Measurements from ENCODE around the gene CYB5R2.

CYB5R2 gene

DNA sequence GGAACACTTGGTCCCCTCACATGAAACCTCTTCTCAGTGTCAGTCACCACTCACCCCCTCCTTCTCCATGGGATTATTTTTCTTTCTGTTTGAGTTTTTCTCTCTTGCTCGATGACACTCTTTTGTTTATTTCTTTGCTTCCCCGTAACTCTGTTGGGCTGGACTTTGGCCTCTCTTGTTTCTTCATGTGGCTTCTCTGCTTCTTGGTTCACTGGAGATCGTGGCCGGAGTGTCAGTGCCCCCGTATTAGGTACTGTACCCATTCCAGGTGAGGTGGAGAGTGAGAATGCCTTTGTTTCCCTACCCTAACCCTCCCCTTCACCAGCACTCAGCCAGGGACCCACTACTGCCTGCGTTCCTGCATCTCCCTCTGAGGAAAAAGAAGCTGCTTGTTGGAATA lies 32.5 kb downstream of the CYB5R2 start:
- no peak overlapping the region for H3K27ac ChIP-seq
- H3K27me3 ChIP-seq (replicated peaks): no peaks in the 10 kb centered on the region
- no peaks in the 10 kb centered on the region for H3K36me3 ChIP-seq (replicated peaks)
- TF ChIP-seq, protein P1, sequence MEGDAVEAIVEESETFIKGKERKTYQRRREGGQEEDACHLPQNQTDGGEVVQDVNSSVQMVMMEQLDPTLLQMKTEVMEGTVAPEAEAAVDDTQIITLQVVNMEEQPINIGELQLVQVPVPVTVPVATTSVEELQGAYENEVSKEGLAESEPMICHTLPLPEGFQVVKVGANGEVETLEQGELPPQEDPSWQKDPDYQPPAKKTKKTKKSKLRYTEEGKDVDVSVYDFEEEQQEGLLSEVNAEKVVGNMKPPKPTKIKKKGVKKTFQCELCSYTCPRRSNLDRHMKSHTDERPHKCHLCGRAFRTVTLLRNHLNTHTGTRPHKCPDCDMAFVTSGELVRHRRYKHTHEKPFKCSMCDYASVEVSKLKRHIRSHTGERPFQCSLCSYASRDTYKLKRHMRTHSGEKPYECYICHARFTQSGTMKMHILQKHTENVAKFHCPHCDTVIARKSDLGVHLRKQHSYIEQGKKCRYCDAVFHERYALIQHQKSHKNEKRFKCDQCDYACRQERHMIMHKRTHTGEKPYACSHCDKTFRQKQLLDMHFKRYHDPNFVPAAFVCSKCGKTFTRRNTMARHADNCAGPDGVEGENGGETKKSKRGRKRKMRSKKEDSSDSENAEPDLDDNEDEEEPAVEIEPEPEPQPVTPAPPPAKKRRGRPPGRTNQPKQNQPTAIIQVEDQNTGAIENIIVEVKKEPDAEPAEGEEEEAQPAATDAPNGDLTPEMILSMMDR (IDR thresholded peaks at IDR 0.05; ENCODE audit: low read depth, low read length, missing control alignments): no peak
- in situ Hi-C loops (cut with HindIII; ENCODE audit: low pct_ligation_motif_present, low sequenced_read_pairs): no loop called here
- no peak overlapping the region for H3K4me3 ChIP-seq (ENCODE audit: low read depth, low read length)
- no peak for DNase-seq

DNA sequence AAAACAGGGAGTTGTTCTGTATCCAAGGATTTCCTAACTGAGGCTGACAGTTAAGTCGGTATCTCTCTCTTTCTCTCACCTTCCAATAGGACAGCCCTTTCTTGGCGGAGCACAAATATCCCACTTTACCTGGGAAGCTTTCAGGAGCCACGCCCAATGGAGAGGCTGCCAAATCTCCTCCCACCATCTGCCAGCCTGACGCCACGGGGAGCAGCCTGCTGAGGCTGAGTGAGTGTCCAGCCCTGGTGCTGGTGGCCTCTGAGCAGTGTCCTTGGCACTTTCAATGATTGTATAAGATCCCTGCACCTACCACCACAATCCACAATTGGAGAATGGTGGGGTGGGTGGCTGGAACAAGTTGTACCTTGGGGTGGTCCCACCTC lies 33.7 kb downstream of the CYB5R2 start:
- no peaks in the 10 kb centered on the region for H3K27me3 ChIP-seq (replicated peaks)

DNA sequence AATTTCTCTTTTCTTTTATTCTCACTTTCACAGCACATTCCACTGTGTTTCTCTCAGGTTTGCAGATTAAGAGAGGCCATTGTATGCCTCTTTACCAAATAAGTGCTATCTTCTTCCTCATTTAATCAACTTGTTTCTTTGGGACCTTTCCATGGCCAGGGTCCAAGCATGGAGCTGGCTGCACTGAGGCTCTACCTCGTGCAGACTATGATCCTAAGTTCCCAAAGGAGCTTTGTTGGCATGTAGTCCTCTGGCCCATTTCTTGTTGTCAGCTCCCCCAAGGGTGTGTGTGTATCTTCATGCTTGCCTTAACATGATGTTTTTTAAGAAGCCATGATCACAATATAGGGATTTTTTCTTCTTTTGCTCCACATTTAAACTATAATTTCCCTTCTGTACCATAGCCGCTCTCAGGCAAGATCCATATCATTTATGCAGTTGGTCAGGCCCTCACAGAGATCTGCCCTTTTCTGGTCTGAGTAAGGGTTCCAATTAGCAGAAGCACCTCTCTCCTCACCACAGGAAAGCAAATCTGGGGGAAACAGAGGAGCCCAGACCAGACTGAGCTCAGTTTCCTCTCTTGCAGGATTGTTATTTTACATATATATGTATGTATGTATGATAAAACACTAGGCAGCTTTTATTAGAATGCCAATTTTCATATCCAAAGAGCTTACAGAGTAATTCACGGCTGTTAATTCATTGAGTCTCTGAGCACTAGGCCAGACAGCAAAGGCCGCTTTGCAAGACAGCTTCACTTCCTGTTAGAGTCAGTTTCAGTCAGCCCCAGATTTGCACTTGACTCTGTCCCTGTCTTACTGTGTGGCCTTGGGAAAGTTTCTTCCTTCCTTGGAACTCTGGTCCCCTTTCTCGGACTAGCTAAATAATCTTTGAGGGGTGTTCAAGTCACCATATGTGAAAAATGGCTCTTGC lies 34.3 kb downstream of the CYB5R2 start:
- no peak overlapping the region for H3K27ac ChIP-seq
- DNase-seq: no peak
- H3K27me3 ChIP-seq (replicated peaks): no peaks in the 10 kb centered on the region
- in situ Hi-C loops (cut with HindIII; ENCODE audit: low pct_ligation_motif_present, low sequenced_read_pairs): no loop called here
- TF ChIP-seq, protein P1 (IDR thresholded peaks at IDR 0.05; ENCODE audit: low read depth, low read length, missing control alignments): no peak
- H3K36me3 ChIP-seq (replicated peaks): no peaks in the 10 kb centered on the region
- H3K4me3 ChIP-seq (ENCODE audit: low read depth, low read length): no peak overlapping the region

More for the DNA sequence above, 33.7 kb downstream of the CYB5R2 start:
- H3K36me3 ChIP-seq (replicated peaks): no peaks in the 10 kb centered on the region
- TF ChIP-seq, protein P1 (IDR thresholded peaks at IDR 0.05; ENCODE audit: low read depth, low read length, missing control alignments): no peak
- H3K4me3 ChIP-seq (ENCODE audit: low read depth, low read length): no peak overlapping the region
- H3K27ac ChIP-seq: no peak overlapping the region
- in situ Hi-C loops (cut with HindIII; ENCODE audit: low pct_ligation_motif_present, low sequenced_read_pairs): no loop called here
- DNase-seq: no peak

DNA sequence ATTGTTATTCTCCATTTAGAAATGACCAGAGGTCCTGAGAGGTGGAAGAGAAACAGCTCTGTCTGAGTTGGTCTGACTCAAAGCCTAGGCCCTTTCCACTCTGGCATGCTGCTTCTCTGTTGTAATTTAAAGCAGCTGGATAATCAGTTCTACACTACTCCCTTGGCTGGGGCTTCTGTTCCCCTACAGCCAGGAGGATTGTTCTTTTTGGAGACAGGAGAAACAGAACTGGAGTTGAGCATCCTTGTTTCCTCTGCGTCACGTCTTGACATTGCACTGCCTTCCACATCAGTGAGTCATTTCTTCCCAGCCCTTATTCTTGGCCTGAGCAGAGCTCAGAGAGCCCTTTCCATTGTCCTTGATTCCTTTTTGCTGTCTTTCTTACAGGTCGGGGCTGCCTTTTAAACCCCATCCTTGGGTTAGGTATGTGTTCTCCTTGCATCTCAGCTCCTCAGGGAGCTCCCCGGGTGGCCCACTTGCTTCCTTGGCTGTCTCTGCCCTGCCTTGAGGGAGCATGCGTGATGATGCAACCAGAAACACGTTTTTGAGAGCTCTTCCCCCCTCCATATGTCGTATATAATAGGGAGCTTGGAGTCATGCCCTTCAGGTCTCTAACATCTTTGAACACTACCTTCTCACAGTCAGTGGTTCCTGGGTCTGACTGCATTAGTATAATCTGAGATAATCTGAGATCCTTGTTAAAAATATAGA lies 35.7 kb downstream of the CYB5R2 start:
- peak; percentile 56 for DNase-seq
- H3K36me3 ChIP-seq (replicated peaks): no peaks in the 10 kb centered on the region

DNA sequence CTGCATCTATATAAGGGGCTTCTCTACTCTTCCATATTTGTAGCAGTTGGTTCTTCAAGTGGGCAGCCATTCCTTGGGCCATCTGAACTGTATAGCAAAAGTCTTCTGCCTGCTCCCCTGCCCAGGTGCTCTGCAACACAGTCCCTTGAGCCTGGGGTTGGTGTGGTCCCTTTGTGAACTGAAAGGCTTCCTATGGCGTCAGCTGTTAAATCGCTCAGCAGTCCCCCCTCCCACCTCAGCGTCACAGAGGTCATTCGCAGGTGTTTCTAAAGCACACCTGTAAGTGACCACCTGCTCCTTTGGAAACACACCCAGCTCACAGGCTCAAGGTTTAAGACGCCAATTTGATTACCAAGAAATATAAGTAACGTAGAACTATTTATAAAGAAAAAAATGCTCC lies 37.0 kb downstream of the CYB5R2 start:
- no peak overlapping the region for H3K27ac ChIP-seq
- H3K36me3 ChIP-seq (replicated peaks): no peaks in the 10 kb centered on the region
- TF ChIP-seq, protein P1 (IDR thresholded peaks at IDR 0.05; ENCODE audit: low read depth, low read length, missing control alignments): no peak
- H3K4me3 ChIP-seq (ENCODE audit: low read depth, low read length): no peak overlapping the region
- no peaks in the 10 kb centered on the region for H3K27me3 ChIP-seq (replicated peaks)
- no peak for DNase-seq
- in situ Hi-C loops (cut with HindIII; ENCODE audit: low pct_ligation_motif_present, low sequenced_read_pairs): no loop called here

More for the DNA sequence above, 35.7 kb downstream of the CYB5R2 start:
- TF ChIP-seq, protein P1 (IDR thresholded peaks at IDR 0.05; ENCODE audit: low read depth, low read length, missing control alignments): no peak
- in situ Hi-C loops (cut with HindIII; ENCODE audit: low pct_ligation_motif_present, low sequenced_read_pairs): no loop called here
- no peaks in the 10 kb centered on the region for H3K27me3 ChIP-seq (replicated peaks)
- H3K27ac ChIP-seq: no peak overlapping the region
- H3K4me3 ChIP-seq (ENCODE audit: low read depth, low read length): no peak overlapping the region

Data from brain microvascular endothelial cell (primary cell).